Activated T-cell treated with anti-CD3 and anti-CD28 coated beads for 24 hours (primary cell): ENCODE results near the gene POLA1.
"Not testable (repeated sequence)": the region's sequence is repeated elsewhere in the genome, so short reads cannot be mapped to it uniquely, and the experiment has no call there.

Experiments used
- DNase-seq: peaks from one replicate; pipeline ENCODE4 v3.0.0-alpha.2; 2020; ENCODE audit warnings: low read depth

POLA1 gene, protein sequence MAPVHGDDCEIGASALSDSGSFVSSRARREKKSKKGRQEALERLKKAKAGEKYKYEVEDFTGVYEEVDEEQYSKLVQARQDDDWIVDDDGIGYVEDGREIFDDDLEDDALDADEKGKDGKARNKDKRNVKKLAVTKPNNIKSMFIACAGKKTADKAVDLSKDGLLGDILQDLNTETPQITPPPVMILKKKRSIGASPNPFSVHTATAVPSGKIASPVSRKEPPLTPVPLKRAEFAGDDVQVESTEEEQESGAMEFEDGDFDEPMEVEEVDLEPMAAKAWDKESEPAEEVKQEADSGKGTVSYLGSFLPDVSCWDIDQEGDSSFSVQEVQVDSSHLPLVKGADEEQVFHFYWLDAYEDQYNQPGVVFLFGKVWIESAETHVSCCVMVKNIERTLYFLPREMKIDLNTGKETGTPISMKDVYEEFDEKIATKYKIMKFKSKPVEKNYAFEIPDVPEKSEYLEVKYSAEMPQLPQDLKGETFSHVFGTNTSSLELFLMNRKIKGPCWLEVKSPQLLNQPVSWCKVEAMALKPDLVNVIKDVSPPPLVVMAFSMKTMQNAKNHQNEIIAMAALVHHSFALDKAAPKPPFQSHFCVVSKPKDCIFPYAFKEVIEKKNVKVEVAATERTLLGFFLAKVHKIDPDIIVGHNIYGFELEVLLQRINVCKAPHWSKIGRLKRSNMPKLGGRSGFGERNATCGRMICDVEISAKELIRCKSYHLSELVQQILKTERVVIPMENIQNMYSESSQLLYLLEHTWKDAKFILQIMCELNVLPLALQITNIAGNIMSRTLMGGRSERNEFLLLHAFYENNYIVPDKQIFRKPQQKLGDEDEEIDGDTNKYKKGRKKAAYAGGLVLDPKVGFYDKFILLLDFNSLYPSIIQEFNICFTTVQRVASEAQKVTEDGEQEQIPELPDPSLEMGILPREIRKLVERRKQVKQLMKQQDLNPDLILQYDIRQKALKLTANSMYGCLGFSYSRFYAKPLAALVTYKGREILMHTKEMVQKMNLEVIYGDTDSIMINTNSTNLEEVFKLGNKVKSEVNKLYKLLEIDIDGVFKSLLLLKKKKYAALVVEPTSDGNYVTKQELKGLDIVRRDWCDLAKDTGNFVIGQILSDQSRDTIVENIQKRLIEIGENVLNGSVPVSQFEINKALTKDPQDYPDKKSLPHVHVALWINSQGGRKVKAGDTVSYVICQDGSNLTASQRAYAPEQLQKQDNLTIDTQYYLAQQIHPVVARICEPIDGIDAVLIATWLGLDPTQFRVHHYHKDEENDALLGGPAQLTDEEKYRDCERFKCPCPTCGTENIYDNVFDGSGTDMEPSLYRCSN (N-terminal part only)

DNA sequence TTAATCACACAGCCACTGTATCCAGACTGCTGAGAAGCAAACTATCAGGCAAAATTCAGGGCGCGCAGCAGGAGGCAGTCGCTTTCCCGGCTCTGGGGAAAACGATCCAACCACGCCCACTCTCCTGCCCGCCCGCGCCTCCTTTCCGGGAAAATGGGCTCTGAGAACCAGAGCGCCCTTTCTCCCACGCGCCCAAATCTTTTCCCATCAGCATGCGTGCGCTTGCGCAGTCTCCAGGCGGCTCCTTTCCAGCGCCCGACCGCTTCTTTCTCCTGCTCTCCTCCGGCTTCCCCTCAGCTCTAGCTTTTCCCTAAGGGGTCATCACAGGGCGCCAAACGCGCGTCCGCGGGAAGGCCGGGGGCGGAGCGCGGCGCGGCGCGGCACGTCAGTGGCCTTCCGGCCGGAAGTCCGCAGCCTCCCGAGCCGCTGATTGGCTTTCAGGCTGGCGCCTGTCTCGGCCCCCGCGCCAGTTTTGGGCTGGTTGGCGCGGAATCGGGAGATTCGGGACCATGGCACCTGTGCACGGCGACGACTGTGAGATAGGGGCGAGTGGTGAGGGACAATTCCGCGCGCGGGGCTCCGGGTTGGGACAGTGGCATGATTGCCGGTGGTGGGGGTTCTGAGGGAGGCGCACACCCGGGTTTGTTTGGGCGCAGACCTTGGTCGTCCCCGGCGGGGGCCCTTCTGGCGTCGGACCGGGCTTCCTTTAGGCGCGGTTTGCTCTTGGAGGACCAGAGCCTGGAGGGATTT, at the start of gene POLA1:
POLA1 (plus strand) TSS at position 466 of the 750 bp plus-strand sequence; CDS start at position 510, 44 bp downstream.
- DNase-seq = peak; percentile 76

DNA sequence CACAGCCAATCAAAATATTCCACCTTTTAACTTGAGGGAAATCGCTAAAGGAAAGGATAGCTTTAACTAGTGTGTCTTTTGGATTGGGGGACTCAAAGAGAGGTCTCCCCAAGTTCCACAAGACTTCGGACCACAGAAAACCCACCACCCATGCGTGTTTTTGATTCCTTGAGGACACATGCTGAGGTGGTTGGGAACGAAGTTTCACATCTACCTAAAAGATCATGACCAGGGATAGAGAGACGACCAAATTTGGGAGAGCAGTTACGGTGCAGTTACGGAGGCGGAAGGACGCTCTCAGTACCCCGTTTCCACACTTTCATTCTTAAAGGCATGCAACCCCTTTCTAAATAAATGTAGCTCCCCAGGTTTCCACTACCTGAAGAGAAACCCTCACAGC, 47.7 kb upstream of the POLA1 start:
- no peak for DNase-seq

DNA sequence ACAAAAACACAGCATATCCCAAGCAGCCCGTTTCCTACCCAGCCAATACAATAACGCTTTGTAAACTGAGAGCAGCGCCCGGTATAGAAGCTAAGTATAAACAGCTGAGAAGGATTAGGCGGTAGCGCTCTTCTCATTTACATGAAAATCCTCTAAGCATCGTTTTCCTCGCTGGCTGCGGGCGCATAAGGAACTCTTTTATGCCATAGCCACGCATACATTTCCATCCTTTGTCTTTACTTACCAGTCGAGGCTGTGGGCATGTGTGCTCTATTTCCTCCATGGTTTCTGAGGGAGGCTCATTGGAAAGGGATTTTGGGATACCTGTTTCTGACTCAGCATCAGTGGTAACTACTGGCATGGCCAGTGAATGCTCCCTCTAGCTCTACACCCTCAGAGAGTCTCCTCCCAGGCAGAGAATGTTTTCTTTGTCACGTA, 47.0 kb upstream of the POLA1 start:
- no peak for DNase-seq

DNA sequence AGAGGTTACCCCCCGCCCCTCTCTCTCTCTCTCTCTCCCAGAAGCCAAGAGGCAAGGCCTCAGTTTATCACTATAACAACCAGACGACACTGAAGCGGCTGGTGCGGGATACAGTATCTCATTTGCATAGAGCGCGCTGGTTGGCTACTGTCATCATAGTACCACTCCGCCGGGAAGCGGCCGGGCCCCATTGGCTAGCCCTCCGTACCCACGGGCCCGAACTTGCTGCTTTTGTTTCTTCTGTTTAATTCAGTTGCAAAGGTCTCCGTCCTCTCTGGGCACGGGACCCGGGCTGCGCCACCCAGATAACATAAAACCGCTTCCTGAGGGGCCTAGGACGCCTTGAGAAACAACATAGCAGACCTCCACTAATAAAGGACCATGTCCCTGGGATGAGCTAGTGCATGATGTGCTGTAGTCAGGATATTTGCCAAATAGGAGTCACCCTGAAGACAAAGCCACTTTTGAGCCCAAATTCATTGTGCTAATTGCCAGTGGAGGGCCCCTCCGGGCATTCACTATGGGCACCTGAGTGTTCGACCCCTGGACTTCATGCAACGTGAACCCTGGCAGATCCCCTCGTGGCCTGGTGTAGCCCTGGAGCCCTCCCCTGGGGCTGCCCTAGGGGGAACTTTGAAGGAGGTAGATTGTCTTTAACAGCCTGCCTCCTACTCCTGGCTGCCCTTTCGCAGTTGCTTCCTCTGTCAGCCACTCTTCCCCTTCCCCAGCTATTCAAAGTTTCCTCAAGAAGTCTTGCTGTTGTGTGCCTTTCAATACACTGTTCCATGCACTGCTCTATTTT, 46.3 kb upstream of the POLA1 start, which contains the start of gene PCYT1B:
PCYT1B (minus strand) TSS at position 91 of the 802 bp plus-strand sequence. CDS start 242 bp downstream, outside the sequence.
- DNase-seq = peak; percentile 39

DNA sequence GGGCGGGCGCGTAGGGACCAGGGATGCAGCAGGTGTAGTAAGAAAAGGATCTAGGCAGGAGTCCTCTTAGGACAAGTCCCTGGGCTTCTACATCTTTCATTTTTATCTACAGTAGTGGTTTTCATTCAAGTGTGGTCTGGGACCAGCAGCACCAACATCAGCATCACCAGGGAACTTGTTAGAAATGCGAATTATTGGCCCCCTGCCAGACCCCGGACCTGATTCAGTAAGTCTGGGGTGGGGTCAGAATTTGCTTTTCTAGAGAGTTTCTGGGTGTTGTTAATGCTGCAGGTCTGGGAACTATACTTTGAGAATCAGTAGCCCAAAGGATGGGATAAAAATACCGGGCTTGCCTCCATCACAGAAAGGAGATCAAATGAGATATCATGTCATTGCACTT, 45.2 kb upstream of the POLA1 start:
- DNase-seq = no peak

DNA sequence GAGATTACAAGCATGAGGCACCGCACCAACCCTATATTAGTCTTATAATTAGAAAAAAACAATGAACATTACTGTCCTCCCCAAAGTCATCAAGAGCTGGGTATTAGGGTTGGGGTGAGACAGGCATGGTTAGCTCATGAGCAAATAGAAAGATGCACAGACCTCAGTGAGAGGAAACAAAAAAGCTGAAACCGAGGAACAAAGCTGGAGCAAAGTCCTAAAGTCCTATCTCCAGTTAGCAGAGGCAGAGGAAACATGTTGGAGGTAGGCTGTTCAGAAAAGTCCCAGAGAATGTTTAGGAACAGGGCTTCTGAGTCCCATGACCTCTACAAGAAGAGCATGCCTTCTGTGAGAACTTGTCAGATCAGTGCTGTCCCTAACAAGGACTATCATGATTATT, 41.9 kb upstream of the POLA1 start:
- DNase-seq = no peak

DNA sequence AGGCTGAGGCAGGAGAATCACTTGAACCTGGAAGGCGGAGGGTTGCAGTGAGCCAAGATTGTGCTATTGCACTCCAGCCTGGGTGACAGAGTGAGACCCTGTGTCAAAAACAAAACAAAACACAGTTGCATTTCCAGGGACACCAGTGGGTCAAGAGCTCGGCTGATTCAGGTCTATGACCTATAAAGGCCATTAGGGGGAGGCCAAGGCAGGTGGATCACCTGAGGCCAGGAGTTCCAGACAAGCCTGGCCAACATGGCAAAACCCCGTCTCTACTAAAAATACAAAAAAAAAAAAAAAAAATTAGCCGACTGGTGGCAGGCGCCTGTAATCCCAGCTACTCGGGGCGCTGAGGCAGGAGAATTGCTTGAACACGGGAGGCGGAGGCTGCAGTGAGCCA, 38.0 kb upstream of the POLA1 start:
- not testable (repeated sequence) for DNase-seq

DNA sequence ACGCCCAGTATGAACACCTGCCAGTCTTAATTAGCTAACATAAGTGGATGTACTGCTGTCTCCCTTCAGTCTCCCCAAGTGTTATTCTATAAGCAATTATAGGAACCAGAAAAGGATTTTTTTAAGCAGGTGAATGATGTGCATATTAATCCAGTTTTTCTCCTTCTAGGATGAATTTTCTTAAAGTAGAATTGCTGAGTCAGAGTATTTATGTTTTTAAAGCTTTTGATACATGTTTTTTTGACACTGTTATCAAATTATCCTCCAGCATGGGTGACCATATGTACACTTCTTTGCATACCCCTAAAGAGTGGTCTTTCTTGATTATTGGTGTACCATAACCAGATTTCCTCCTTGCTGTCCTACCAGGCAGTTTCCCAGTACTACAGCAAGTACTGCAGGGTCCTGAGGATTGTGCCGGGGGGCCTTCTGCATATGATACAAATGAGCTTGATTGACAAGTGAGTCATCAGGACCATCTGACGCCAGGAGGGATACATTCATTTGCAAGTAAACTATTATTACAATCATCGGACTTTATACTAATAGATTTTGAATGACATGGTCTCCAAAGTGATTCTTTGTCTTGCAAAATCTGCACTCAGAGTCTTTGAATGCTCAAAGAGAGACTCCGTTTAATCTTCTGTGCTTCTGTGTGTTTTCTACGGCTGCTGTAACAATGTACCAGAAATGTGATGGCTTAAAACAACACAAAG, 35.9 kb upstream of the POLA1 start:
- no peak for DNase-seq

DNA sequence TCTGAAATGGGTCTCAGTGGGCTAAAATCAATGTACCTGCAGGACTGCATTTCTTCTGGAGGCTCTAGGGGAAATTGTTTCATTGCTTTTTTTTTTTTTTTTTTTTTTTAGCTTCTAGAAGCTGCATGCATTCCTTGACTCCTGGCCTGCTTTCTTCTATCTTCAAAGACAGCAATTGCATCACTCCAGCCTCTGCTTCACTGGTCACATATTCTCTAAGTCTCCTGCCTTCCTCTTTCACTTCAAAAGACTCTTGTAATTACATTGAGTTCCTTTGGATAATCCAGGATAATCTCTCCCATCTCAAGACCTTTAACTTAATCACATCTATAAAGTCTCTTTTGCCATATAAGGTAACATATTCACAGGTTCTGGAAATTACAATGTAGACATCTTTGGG, 35.3 kb upstream of the POLA1 start:
- DNase-seq = no peak

DNA sequence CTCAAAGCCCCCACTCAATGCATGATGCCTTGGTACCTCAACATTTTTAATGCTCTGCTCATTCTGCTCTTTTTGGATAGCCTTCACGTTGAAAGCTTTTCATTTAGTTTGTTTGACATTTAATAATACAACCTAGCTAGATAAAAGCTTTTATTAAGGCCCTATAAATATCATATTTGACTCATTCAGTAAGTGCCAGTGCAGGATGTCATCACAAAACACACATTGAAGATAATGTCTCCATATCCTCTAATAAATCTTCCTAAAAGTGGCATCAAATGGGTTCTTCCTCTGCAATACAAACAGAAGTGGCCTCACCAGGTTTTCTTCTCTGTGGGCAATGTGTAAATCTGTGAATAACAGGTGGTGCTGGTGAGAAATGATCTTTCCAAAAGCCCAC, 34.6 kb upstream of the POLA1 start:
- no peak for DNase-seq

DNA sequence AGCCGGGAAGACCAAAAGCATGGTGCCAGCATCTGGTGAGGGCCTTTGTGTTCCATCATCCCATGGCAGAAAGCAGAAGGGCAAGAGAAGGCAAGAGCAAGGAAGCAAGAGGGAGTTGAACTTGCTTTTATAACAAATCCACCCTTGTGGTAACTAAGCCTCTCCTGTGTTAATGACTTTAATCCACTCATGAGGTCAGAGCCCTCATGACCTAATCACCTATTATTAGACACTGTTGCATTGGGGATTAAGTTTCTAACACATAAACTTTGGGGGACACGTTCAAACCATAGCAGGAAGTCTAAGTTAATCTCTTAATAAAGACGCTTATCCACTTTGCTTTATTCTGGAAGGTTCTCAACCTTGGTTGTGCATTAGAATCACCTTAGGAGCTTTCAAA, 34.1 kb upstream of the POLA1 start:
- no peak for DNase-seq

DNA sequence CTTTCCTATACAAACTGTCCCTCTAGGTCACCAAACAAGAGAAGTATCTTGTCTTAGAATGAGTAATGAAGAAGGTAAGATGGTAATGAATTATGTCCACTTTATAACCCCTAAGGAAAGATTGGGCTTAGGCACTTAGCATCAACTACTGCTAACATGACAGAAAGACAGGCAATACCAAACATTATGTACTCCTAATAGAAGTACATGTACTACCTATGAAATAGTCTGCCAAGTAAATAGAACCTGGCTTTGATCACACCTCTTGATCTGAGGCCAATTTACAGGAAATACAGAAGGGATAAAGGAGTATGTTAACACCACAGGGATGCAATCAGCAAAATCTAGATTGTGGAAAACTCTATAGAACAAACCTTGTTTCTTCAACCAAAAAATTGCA, 32.4 kb upstream of the POLA1 start:
- no peak for DNase-seq

DNA sequence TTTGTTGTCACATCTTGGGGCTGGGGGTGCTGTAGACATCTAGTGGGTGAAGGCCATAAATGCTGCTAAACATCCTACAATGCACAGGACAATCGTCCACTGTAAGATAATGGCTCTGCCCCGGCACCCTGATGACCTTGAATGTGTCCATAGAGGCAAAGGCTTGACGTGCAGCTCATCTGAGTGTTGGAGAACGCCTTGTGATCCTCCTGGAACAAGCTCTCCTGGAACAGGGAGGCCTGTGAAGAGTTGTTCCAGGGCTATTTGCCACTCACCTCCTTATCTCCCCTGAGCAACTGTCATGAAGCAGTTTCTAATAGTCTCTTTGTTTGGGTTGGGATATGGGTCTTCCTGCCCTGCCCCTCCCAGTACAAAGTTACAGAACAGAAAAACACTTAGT, 31.4 kb upstream of the POLA1 start:
- DNase-seq = no peak

DNA sequence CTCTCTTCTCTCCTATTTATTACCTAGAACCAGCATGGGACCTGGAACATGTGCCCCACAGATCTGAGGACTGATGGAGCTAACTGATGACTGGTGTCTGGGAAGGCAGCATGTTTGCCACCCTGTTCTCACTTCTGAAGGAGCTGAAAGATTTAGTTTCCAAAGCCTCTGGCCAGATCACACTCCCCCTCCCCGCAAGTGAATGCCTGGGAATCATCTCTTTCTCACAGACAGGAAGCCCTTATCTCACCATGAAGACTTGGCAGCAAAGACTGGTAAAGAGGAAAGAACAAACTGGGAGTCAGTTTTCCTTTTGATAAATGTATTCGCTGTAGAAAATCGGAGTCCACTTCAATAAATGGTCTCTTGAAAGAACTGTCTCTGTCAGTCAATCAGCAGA, 25.6 kb upstream of the POLA1 start:
- no peak for DNase-seq

DNA sequence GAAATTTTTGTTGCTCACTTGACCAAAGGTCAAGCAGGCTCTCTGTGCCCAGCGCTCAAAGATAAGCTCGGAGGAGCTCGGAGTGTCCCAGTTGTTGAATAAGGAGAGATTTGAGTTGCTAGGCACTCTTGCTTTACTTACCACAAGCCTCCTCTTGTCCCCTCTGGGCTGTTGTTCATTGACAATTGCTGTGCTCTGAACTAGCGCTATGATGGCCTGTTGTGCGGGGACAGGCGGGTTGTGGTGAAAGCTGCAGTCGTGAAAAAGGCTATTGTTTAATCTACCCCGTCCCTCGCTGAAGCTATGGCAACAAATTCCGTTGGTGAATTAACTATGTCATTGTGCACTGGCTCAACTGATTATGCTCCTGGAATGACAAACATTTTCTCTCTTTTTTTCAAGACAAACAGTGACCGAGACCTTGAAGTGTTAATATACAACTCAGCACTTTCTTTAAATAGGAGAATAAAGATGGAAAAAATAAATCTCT, 21.0 kb upstream of the POLA1 start:
- DNase-seq = no peak

DNA sequence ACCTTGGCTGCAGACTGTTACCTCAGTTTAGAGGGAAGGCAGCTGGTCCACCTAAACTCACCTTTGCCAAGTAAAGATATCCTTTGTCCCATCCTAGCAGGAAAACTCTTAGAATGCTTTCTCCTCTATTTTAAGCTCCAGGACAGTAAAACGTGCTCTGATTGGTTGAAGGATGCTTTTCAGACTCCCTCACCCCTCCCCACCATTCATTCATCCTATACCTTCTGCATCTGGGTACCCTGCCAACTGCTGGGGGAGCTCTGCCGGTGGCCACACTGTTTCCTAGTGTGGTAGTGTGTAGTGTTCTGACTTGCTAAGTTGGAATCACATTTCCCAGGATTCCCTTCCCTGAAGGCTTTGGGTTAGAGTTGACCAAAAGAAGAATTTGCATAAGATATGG, 20.3 kb upstream of the POLA1 start:
- DNase-seq = no peak

DNA sequence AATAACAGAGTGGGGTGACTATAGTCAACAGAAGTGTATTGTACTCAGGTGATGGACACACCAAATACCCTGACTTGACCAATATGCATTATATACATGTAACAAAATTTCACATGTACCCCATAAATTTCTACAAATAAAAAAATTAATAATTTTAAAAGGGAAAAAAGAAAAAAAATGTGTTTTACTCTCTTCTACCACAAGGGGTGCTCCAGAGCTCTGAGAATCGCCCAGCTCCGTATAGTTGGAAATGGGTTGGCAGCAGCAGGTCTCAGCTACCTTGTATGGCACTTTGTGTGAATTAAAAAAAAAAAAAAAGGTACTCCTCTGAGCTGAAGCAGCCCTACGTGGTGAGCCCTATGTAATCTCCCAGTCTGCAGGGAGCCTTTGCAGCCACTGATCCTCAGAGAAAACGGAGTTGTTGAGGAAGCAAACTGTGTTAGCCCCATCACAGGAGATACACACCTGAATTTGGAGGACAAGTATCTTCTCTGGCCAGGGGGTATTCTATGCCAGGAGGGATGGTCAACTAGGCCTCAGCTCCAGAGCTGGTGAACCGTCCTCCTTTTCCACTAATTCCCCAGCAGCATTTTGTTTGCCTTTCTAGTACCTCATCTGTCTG, 17.2 kb upstream of the POLA1 start:
- DNase-seq = no peak

DNA sequence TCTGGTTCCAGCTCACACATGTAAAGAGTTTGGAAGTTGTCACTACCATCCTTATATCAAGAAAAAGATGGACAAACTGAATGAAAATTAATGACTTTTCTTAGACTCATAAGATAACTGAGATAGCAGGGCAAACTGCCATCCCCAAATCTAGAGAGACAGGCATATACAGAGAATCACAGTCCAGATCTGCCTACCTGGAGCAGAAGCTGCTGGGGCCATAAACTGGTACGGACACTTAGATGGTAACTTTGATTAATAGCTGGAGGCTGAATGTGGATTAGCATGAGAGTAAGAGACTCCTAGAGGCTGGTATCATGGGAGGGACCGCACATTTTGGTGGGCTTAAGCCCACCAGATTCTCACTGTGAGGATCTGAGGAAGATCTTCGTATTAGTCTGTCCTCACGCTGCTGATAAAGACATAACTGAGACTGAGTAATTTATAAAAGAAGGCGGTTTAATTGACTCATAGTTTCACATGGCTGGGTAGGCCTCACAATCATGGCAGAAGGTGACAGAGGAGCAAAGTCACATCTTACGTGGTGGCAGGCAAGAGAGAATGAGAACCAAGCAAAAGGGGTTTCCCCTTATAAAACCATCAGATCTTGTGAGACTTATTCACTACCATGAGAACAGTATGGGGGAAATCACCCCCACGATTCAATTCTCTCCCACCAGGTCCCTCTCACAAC, 10.8 kb upstream of the POLA1 start:
- peak; percentile 20 for DNase-seq

DNA sequence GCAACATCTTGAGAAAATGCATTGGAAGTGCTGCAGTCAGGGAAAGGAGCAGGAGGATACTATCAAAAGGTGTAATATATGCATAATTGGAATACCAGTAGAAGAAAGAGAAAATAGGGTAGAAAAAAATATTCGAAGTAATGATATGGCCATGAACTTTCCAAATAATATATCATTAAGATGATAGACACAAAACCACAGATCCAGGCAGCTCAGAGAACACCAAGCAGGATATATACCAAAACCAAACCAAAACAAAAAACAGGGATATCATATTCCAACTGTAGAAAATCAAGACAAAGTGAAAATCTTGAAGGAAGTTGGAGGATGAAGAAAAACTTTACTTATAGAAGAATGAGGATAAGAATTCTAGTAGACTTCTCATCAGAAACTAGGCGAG, 9.7 kb upstream of the POLA1 start:
- no peak for DNase-seq
